RWPE1 (cell line): ENCODE data around the gene GLRB.

Source experiments
- CTCF ChIA-PET: fragments of 350-600 bp; sonication (Branson Sonifier 250); formaldehyde crosslinking; extraction: SDS; loops from one replicate; lab custom pipeline; 2021; lab: Yijun Ruan, JAX
- POLR2A ChIA-PET: fragments of 400-600 bp; formaldehyde crosslinking; extraction: SDS; loops from one replicate; lab custom pipeline; 2020; ENCODE audit warnings: antibody characterized with exemption; ENCODE audit not compliant: low non-redundant PET; lab: Yijun Ruan, JAX
- DNase-seq: peaks from one replicate; pipeline ENCODE4 v3.0.0; 2012; ENCODE audit warnings: low spot score
- H3K27ac ChIP-seq: fragments of 450-650 bp; 2 replicates; pipeline ENCODE4 v1.5.1; 2017
- CTCF ChIP-seq: fragments of 450-650 bp; conservative IDR thresholded peaks from 2 replicates; pipeline ENCODE4 v1.5.1; 2017; ENCODE audit warnings: low read depth, mild to moderate bottlenecking

Gene GLRB

GRCh38 chr4:157195374-157195773, 119.4 kb downstream of the GLRB start:
- no peak for TF ChIP-seq CTCF
- H3K27ac ChIP-seq = no peak overlapping the region
- POLR2A ChIA-PET = no interaction called here
- no peak for DNase-seq
- CTCF ChIA-PET = no interaction called here

GRCh38 chr4:157196046-157196445, 120.1 kb downstream of the GLRB start:
- CTCF ChIA-PET = no interaction called here
- no peak for DNase-seq
- POLR2A ChIA-PET = no interaction called here
- TF ChIP-seq CTCF = no peak
- no peak overlapping the region for H3K27ac ChIP-seq

- CTCF ChIA-PET = interaction anchor here (0.5 to 0.8 kb wide), 3 partner anchors 18 to 752 kb away, joined by 3 read pairs; no protein-coding TSS in a partner anchor
- no peak overlapping the region for H3K27ac ChIP-seq
- no peak for DNase-seq
- TF ChIP-seq CTCF = peak; percentile 18; the same call in 1 of the 2 replicates
- POLR2A ChIA-PET = no interaction called here
Measured at GRCh38 chr4:157204634-157205244, 128.8 kb downstream of the GLRB start.

- no peak for DNase-seq
- peak; percentile 51 for TF ChIP-seq CTCF
- ChIA-PET POLR2A (no interaction called here), CTCF (interaction anchor here (0.5 to 0.7 kb wide), 2 partner anchors 766 to 1060 kb away, joined by 3 read pairs; no protein-coding TSS in a partner anchor)
- no peak overlapping the region for H3K27ac ChIP-seq
Measured at GRCh38 chr4:157217708-157218107, 141.8 kb downstream of the GLRB start.

GRCh38 chr4:157219711-157220370, 143.9 kb downstream of the GLRB start:
- POLR2A ChIA-PET = interaction anchor here (0.7 kb wide), 1 partner anchor 747 kb away, joined by 3 read pairs; no protein-coding TSS in a partner anchor
- CTCF ChIA-PET = interaction anchor here (1.2 kb wide), 1 partner anchor 758 kb away, joined by 3 read pairs; no protein-coding TSS in a partner anchor
- H3K27ac ChIP-seq = no peak overlapping the region
- no peak for DNase-seq
- TF ChIP-seq CTCF = no peak

GRCh38 chr4:157220371-157220881, 144.5 kb downstream of the GLRB start, which contains the start of gene GRIA2:
Gene GRIA2 (plus strand): TSS chr4:157220728. CDS start chr4:157221043, 315 bp downstream.
- ChIA-PET CTCF (interaction anchor here (0.5 to 1.2 kb wide), 2 partner anchors 757 to 848 kb away, joined by 3 to 8 read pairs; no protein-coding TSS in a partner anchor), POLR2A (interaction anchor here (0.7 kb wide), 1 partner anchor 746 kb away, joined by 3 read pairs; no protein-coding TSS in a partner anchor)
- no peak for TF ChIP-seq CTCF
- DNase-seq = peak; percentile 49
- H3K27ac ChIP-seq = no peak within 1 kb of the TSS
